ENCODE results near the gene RNF121. TPM values are rescaled to one million over a fixed set of nuclear protein-coding genes. Genes with fewer than 3 reads are reported as not detected.

Gene RNF121
- total RNA-seq, 4 donors from 2014 or later: 13.7 to 25.9 (median 18.6) TPM

DNA sequence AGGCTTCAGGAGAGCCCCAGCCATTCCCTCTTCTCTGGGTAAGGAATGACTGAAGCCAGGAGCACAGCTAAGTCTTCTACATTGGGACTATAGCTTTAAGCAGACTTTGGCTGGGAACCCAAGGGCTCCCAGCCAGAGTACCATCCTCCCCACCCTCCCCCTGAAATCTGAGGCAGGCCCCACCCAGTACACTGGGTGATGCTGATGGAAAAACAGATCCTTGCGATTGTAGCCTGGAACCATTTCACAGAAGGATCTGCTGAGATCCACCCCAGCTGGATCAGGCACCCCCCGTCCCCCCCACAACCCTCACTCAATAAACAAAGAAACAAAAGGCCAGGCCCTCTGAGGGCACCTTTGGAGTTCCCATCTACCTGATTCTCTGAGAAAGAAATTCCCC is 109.6 kb downstream of the RNF121 start:
- Histone ChIP-seq H3K27me3 (no peaks in the 10 kb centered on the region), H3K4me1 (peaks cover 68 to 88% (median 81%) of the 10 kb centered on the region in 4 donors), H3K4me3 (peak overlapping the region; percentile 62 to 78 (median 66)), H3K27ac (replicated peaks in 1 of 4) (peak overlapping the region; percentile 95 to 97 (median 96)), H3K9me3 (no peaks in the 10 kb centered on the region), H3K36me3 (peaks cover 17 to 24% (median 22%) of the 10 kb centered on the region in 4 donors)
- no peak for DNase-seq (ENCODE audit: extremely low spot score)
- TF ChIP-seq POLR2A (IDR thresholded peaks at IDR 0.05; ENCODE audit: low read depth): peak; percentile 37
- TF ChIP-seq, protein P1, sequence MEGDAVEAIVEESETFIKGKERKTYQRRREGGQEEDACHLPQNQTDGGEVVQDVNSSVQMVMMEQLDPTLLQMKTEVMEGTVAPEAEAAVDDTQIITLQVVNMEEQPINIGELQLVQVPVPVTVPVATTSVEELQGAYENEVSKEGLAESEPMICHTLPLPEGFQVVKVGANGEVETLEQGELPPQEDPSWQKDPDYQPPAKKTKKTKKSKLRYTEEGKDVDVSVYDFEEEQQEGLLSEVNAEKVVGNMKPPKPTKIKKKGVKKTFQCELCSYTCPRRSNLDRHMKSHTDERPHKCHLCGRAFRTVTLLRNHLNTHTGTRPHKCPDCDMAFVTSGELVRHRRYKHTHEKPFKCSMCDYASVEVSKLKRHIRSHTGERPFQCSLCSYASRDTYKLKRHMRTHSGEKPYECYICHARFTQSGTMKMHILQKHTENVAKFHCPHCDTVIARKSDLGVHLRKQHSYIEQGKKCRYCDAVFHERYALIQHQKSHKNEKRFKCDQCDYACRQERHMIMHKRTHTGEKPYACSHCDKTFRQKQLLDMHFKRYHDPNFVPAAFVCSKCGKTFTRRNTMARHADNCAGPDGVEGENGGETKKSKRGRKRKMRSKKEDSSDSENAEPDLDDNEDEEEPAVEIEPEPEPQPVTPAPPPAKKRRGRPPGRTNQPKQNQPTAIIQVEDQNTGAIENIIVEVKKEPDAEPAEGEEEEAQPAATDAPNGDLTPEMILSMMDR (IDR thresholded peaks at IDR 0.05): peak in 1 of 3 experiments; percentile 11
- peak; percentile 89 to 95 for TF ChIP-seq POLR2AphosphoS5 (IDR thresholded peaks at IDR 0.05)
- no peak for TF ChIP-seq EP300 (IDR thresholded peaks at IDR 0.05)
- WGBS: 0% methylated on average over 2 of the region's 2 CpGs
- intact Hi-C loops (cut with DNase I): loop anchor here (2.0 kb wide), 1 partner anchor 42 kb away; the partner anchor contains the start of genes LRRC51 and NUMA1

DNA sequence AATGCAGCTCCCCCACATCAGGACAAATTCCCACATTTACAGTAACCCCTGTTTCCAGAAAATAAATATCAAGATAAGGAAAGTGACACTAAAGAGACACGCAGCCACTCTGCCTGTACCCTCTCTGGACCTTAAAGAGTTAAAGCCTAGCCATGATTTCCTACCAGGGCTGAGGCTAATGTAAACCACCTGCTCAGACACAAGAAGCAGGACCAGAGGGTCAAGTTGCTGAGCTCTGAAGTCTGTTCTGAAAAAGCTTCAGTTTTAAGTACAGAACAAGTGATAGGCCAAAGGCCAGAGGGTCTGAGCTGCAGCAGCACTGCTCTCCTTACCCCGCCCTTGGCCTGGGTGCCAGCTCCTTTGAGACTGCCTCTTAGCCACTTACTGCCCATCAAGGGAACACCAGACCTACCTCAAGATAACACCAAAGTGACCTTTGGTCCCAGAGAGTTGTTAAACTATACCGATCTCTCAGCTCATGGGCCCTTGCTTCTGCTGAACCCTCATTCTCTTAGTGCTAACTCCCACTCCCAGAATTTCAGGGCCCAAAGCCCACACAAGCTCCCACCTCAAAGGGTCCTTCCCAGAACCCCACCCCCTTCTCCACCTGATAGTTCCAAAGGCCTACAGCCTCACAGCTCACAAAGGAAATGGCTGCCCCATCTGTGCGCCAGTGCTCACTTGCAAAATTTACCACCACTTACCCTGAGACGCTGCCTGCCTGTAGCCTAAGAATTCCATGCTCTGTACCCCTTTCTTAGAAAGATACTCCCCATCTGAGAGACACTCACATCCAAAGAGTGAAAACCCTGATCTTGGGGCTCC is 110.4 kb downstream of the RNF121 start:
- 18% methylated on average over 4 of the region's 5 CpGs for WGBS
- H3K27me3 ChIP-seq: no peaks in the 10 kb centered on the region
- H3K4me1 ChIP-seq: peaks cover 62 to 88% (median 82%) of the 10 kb centered on the region in 4 donors
- H3K27ac ChIP-seq (replicated peaks in 1 of 4): peak overlapping the region; percentile 95 to 97 (median 96)
- no peak for TF ChIP-seq POLR2A (IDR thresholded peaks at IDR 0.05; ENCODE audit: low read depth)
- TF ChIP-seq POLR2AphosphoS5 (IDR thresholded peaks at IDR 0.05): no peak
- TF ChIP-seq, protein P1 (IDR thresholded peaks at IDR 0.05): no peak
- no peak for TF ChIP-seq EP300 (IDR thresholded peaks at IDR 0.05)
- peaks cover 11 to 17% (median 16%) of the 10 kb centered on the region in 4 donors for H3K36me3 ChIP-seq
- intact Hi-C loops (cut with DNase I): loop anchor here (2.0 kb wide), 1 partner anchor 42 kb away; the partner anchor contains the start of genes LRRC51 and NUMA1
- no peaks in the 10 kb centered on the region for H3K9me3 ChIP-seq
- DNase-seq (ENCODE audit: extremely low spot score): no peak
- H3K4me3 ChIP-seq: peak overlapping the region; percentile 62 to 78 (median 66)

DNA sequence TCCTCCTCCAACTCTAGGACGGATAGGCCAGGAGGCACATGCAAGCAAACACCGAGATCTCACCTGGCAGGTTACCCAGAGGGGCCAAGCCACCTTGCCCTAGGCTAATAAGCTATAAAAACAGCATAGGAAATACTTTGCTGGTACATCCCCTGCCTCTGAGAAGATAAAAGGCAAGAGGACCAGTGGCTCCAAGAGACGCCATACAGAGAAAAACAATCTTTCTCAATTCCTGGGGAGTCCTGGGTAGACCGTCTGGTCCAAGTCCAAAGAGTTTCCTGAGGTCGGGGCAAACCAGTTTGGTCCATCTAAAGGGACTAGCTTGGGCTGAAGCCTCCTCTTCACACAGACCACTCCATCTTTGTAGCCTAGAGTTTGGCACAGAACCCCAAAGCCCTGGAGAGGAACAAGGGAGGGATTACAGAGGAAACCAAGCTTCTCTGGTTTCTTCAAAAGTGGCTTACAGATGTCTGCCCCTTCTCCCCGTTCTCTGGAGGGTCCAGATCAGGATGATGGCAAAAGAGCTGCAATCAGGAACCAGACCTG is 111.1 kb downstream of the RNF121 start:
- H3K36me3 ChIP-seq: peaks cover 4 to 10% (median 9%) of the 10 kb centered on the region in 4 donors
- 7% methylated on average over 6 of the region's 6 CpGs for WGBS
- peak overlapping the region; percentile 62 to 78 (median 66) for H3K4me3 ChIP-seq
- no peak for DNase-seq (ENCODE audit: extremely low spot score)
- H3K4me1 ChIP-seq: peaks cover 61 to 82% (median 81%) of the 10 kb centered on the region in 4 donors
- H3K9me3 ChIP-seq: no peaks in the 10 kb centered on the region
- intact Hi-C loops (cut with DNase I): loop anchor here (2.0 kb wide), 1 partner anchor 41 kb away; the partner anchor contains the start of genes LRRC51 and NUMA1
- H3K27me3 ChIP-seq: no peaks in the 10 kb centered on the region
- H3K27ac ChIP-seq (replicated peaks in 1 of 4): peak overlapping the region; percentile 95 to 97 (median 96)
- TF ChIP-seq POLR2AphosphoS5 (IDR thresholded peaks at IDR 0.05): no peak
- TF ChIP-seq, protein P1 (IDR thresholded peaks at IDR 0.05): no peak
- TF ChIP-seq EP300 (IDR thresholded peaks at IDR 0.05): no peak
- no peak for TF ChIP-seq POLR2A (IDR thresholded peaks at IDR 0.05; ENCODE audit: low read depth)

DNA sequence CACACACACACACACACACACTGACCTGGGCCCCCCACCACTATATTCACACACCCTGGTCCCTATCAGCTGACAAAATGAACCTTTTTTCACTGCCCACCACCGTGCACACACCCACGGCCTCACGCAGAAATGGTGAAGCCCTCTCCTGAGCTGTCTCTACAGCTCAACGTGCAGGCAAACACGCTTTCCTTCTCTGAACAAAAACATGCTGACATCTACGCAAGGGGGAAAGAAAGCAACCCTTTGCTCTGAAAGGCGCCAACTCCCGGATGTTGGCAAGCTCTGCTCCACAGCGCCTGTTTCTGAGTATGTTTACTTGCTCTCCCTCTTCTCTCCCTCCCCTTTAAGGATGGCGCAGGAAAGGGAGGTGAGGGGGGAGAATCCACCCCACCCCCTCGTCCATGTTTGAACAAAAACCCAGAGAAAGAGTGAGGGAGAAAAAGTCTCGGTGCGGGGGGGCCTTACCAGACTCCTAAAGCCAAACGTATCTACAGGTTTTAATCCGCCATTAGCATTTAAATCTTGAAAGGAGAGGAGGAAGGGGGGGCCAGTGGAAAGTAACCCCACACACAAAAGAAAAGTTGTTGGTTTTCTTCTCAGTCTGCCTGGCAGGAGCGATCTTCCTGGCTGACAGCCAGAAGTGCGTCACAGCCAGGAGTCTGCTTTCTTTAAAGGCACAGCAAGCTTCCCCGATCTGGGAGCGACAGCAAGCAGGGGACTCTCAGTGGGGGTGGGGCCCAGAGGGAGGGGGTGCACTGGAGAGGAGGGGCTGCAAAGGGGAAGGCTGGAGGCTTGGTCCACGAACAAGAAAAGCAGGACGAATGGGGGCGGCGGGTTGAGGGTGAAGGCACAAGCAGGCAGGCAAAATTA is 111.9 kb downstream of the RNF121 start:
- Histone ChIP-seq H3K27me3 (no peaks in the 10 kb centered on the region), H3K4me1 (peaks cover 56 to 81% (median 76%) of the 10 kb centered on the region in 4 donors), H3K4me3 (peak overlapping the region; percentile 62 to 78 (median 66)), H3K9me3 (no peaks in the 10 kb centered on the region), H3K36me3 (peaks cover 0 to 2% (median 1%) of the 10 kb centered on the region in 4 donors), H3K27ac (replicated peaks in 1 of 4) (peak overlapping the region; percentile 95 to 97 (median 96))
- TF ChIP-seq POLR2A (IDR thresholded peaks at IDR 0.05; ENCODE audit: low read depth) (peak; percentile 16), POLR2AphosphoS5 (IDR thresholded peaks at IDR 0.05) (peak; percentile 94 to 96), EP300 (IDR thresholded peaks at IDR 0.05) (no peak)
- TF ChIP-seq, protein P1 (IDR thresholded peaks at IDR 0.05): no peak
- intact Hi-C loops (cut with DNase I): no loop called here
- peak; percentile 98 for DNase-seq (ENCODE audit: extremely low spot score)
- 0% methylated on average over 23 of the region's 23 CpGs for WGBS

Data from esophagus muscularis mucosa (tissue), 4 donors.